ENCODE results near the gene EFCAB14.
A peak's percentile ranks its signal among the peaks of the same experiment; 100 is the strongest.
"Not testable (repeated sequence)": the region's sequence is repeated elsewhere in the genome, so short reads cannot be mapped to it uniquely, and the experiment has no call there.

Gene EFCAB14

DNA sequence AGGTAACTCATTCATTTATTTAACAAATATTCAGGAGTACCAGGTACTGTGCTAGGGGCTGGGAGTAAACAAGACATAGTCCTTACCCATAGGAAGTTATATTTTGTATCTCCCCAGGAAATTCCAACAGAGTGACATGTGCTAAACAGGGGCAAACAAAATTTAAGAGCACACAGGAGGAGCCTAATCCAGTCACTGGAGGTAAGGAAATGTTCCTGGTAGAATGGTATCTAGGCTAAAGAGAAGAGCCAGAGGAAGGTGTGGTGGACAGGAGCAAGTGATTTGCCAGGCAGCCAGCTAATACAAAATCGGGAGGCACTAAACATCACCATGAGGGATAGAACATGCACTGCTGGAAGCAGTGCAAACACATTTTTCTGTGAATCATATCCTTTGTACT is 36.9 kb downstream of the EFCAB14 start:
- no peak for DNase-seq

DNA sequence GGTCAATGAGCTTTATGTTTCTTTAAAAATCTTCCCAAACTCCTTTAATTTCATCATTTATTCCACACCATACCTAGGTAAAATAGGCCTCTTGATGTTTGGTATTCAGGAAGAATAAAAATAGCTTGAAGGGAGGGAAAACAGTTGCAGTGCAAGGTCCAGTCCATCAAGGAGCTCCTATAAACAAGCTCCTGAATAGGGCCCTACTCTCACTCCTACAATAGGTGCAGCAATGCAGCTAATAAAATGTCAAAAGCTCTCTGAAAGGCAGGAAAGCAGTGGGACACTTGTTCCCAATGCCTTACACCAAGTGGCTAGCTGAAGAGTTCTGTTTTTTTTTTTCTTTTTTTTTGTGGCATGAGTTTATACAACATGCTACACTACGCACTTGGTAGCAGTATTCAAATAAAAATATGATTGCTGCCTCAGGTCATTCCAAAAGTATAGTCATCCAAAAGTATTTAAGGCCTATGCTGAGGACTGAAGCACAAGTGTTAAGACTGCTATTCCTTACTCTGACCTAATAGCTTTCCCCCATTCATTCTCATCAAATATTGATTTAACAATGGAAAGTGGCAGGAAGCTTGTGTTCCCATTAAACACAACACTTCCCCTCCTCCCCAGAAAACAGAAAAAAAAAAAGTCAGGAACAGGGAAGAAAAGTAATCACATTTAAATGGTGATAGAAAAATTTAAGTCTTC is 37.4 kb downstream of the EFCAB14 start:
- no peak for DNase-seq

DNA sequence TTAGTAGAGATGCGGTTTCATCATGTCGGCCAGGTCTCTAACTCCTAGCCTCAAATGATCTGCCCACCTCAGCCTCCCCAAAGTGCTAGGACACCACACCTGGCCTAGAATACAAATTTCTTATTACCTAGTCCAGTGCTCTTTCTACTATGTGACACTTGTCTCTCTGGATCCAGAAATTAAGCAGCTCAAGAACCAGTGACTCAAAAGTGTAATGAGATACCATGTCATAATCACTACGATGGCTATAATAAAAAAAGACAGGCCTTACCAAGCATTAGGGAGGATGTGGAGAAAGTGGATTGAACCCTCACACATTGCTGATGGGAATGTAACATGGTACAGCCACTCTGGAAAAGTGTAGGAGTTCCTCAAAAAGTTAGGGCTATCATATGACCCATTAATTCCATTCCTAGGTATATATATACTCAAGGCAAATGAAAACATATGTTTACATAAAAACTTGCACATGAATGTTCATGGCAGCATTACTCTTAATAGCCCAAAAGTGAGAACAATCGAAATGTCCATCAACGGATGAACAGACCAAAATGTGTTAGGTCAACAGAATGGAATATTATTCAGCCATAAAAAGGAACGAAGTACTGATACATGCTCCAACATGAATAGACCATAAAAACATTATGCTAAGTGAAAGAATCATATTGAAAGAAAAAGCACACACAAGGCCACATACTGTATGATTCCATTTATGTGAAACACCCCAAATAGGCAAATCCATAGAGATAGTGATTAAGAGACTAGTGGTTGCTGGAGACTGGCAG is 38.9 kb downstream of the EFCAB14 start:
- DNase-seq, result no peak

DNA sequence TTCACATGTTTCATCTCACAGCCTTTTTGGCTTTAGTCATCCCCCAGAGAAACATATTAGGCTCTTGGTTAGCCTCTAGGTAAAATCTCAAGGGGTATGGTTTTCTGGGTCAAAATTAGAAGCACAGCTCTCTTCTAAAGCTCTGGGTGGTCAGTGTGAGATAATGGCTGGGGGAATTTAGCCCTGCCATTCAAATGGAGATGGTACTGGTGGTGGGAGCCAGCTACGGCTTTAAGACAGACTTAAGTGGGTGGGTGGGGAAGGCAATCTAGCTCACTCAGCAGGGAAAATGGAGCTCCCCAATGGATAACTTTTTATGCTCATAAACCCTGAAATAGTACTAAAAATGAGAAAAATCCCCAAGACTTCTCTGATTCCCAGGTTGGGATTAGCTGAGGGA is 41.6 kb downstream of the EFCAB14 start:
- DNase-seq, result no peak

DNA sequence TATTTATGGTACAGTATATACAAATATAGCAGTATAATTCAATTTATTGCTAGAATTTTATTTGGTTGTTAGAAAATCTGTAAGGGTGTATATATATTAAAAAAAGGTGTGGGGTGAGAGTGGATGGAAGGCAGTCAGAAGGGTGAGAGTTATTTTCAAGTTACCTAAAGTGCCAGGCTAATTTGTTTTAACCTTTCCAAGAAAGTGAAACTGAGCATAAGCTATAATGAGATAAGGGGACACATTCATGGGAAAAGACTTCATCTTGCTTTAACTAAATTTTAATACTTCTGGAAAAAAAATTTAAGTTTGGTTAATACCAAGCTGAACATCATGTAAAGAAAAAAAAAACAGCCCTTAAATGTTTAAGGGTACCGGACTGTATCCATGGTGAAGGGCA is 42.4 kb downstream of the EFCAB14 start:
- no peak for DNase-seq

DNA sequence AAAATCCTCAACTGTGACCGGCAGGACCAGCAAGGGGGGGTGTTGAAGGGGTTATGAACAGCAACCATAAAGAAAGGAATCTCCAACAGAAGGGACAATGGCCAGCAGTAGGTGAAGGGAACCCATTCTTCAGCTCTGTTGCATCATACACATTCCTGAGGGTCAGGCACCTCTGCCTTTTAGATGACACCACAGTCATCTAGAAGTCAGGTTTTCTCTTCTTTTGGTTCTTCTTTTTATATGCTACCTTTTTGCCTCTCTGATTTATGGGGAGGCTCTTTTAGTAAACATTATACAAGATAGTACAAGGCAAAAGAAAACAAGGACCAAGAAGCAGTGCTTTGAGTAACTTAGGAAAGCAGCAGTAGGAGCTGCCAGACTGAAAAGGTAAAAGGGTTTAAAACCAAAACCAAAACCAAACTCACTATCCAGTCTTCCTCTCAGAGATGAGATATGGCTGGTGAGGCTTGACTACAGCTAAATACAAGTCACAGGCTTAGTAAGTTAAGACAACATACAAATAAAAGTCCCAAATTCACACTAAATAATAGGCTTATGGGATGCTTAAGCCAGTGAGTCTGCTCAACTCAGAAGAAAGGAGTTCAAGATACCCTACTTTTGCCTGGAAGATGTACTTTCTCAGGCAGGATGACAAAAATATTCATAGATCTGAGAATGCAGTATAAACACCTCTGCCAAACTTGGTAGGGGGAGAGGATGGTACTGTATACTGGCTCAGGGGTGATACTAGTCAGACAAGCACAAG is 43.2 kb downstream of the EFCAB14 start:
- DNase-seq, result no peak

DNA sequence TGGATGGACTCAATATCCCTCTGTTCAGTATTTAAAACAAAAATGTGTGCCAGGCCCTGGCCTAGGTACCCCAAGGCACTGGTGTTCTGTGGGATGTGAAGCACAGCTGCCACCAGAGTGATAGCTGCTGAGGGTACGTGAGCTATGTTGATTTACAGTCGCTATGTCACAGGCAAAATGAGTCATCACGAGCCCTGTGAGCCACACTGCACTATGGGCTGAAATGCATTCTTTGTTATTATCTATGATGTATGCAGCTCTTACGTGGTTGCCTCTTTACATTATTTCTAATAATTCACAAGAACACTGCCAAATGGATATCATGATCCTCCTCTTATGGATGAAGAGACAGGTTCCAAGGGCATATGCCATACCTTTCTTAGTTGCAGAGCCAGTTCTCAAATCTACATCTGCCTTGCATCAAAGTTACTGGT is 45.1 kb downstream of the EFCAB14 start:
- DNase-seq, result no peak

DNA sequence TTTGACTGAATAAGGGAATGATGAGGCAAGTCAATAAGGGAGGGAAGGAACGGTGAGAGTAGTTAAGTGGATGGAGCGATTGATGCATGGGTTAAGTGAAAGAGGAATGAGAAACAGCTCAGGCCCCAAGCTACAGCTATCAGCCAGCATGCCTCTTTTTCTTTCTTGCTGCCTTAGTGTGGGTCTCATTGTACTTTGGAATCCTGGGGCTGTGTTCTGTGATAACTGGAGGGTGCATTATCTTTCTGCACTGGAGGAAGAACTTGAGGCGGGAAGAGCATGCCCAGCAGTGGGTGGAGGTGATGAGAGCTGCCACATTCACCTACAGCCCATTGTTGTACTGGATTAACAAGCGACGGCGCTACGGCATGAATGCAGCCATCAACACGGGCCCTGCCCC is 46.2 kb downstream of the EFCAB14 start:
- DNase-seq, result no peak

DNA sequence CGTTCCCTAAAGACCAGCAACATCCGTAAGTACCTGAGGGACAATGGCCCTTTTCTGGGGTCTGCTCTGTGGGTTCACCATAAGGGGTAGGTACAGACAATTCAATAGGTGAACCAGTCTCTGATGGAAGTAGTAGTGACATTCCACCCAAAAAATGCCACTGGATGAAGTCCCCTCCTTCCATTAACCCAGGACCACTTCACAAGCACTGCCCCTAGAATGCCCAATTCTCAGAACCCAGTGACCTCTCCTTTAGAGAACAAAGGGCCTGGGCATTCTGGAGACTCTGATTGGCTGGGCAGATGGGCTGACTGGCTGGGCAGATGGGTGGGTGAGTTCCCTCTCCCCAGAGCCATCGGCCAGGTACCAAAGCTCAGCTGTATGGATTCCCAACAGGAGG is 47.4 kb downstream of the EFCAB14 start, which contains the start of gene TEX38:
TEX38 (plus strand) TSS at position 301 of the 400 bp plus-strand sequence; CDS start at position 382, 81 bp downstream.
- DNase-seq, result no peak

DNA sequence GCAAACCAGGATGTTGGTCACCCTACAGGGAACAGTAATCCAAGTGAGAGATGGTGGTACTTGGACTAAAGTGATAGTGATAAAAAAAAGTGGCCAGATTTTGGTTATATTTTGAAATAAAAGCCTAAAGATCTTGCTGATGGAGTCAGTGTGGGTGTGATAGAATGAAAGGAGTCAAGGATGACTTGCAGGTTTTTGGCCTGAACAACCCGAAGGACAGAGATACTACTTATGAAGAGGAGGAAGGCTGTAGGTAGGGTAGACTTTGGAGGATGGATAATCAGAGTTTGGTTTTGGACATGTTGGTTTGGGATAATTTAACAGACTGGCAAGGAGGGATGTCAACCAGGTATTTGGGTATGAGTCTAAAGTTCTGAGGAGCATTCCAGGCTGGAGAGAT is 48.8 kb downstream of the EFCAB14 start:
- no peak for DNase-seq

DNA sequence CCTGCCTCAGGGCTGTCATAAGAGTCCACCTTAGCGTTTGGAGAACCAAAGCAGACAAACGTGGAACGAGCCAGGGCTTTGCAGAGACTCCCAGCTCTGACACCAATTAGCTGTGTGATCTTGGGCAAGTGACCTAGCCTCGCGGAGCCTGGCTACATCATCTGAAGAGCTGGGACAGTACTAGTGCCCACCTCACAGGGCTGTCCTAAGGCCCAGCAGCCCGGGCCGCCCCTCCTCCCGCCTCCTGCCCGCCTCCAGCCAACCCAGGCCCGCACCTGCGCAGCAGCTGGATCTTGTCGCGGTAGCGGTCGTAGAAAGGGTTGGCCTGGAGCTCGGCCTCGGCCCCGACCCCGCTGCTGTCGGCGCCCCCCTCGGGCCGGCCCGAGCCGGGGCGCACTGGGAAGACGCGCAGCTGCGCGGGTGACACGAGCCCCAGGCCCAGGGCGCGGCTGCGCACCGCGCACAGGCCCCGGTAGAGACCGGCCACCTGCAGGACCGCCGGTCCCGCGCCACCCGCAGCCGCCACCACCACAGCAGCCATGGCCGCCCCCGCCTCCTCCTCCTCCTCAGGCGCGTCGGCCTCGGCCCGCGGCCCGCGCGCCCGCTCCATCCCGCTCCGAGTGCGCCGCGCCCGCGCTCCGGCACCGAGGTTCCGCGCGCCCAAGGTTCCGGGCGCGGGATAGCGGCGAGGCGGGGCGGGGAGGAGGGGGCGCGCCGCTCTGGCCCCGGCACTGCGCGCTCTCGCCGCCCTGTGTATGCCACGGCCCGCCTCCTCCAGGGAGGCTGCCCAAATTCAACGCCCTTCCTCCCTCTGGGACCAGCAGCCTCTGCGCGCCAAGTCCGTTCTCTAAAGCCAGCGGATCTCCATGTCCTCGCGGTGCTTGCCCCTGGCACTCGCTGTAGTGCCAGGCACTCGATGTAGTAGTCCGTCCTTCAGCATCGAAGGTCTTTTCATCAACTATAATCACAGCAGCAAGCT is 50.8 kb downstream of the EFCAB14 start, which contains the start of gene ATPAF1:
ATPAF1 (minus strand) TSS at position 583 of the 979 bp plus-strand sequence; CDS start at position 541, 42 bp downstream.
- peak; percentile 66 for DNase-seq

DNA sequence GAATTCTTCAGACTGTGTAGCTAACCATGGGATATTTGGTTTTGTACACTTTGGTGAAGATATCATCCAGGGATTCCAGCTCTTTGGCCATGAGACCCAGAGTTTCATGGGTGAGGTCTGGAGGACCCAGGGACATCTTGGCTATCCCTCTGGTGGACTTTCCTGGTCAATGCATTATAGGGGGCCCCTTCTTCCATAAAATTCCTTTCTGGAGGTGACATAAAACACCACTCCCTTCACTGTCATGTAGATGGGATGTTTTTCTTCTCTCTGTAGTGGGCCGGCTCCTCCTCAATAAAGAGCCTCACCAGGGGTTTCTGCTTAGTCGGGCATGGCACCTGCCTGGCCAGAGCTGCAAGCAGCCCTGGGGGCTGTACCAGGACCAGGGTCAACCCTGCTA is 52.9 kb downstream of the EFCAB14 start:
- DNase-seq, result no peak

DNA sequence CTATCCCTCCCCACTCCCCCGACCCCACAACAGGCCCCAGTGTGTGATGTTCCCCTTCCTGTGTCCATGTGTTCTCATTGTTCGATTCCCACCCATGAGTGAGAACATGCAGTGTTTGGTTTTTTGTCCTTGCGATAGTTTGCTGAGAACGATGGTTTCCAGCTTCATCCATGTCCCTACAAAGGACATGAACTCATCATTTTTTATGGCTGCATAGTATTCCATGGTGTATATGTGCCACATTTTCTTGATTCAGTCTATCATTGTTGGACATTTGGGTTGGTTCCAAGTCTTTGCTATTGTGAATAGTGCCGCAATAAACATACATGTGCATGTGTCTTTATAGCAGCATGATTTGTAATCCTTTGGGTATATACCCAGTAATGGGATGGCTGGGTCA is 56.0 kb downstream of the EFCAB14 start:
- not testable (repeated sequence) for DNase-seq

DNA sequence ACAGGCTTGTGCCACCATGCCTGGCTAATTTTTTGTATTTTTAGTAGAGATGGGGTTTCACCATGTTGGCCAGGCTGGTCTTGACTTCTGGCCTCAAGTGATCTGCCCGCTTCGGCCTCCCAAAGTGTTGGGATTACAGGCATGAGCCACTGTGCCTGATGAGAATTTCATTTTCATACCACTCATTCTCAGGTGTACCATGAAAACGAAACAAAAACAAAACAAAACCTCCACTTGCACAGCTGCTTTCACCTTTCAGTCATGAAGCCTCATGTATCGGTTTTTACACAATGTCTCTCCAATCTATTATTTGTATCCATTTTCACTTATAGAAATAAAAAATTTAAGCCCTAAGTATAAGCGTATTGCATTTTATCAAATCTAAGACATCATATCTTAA is 58.8 kb downstream of the EFCAB14 start:
- not testable (repeated sequence) for DNase-seq

DNA sequence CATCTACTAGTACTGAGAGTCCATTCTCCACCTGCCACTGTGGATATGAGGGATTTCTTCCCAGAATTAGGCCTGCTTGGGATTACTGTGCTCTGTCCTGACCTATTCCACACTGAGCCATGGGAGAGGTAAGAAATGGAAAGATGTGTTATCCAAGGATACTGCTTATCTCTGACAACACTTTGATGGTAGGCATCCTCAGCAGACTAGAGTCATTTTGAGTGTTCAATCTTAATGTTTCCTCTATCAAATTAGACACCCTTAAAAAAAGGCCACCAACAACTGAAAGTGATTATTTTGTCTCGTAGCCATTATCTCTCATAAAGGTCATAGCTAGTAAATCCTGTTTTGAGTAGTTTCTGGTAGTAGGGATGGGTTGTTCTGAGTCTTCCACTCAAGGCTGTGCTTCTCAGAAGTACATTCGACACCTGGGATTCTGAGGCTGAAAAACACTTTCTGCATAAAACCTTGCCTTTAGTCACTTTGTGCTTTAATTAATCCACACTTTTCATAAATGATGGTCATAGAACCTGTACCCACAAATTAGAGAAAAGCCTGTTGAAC is 59.5 kb downstream of the EFCAB14 start:
- DNase-seq, result no peak

DNA sequence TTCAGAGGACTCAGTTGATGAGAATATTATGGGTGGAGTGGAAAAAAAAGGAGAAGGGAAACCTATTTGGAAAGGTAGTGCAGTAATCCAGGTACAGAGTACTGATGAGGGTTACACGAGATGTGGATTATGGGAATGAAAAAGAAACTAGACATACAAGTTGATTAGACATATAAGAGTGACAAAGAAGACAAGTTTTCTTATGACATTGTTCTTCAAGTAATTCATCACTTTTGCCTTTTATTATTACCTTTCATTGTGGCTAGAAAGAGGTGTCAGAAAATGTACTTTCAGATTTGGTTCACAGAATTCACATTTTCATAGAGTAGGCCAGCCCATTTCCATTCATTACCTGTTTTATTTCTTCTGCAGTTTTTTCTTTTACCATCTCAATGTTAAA is 61.1 kb downstream of the EFCAB14 start:
- no peak for DNase-seq

DNA sequence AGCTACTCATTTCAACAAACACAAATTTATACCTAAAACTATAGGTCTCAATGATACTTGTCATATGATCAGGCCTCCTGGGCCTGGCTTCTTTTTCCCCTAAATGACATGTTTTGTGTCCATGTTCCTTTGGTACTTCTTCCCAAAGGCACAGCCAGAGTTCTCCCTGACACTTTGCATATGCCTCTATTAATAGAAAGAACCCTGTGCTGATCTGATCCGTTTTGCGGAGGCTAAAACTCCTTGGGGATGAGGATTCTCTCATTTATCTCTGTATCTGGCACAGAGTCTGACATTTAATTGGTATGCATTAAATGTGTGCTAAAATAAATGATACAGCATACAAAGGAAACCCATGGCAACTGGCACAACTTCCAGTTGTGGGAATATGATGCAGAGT is 62.3 kb downstream of the EFCAB14 start:
- no peak for DNase-seq

DNA sequence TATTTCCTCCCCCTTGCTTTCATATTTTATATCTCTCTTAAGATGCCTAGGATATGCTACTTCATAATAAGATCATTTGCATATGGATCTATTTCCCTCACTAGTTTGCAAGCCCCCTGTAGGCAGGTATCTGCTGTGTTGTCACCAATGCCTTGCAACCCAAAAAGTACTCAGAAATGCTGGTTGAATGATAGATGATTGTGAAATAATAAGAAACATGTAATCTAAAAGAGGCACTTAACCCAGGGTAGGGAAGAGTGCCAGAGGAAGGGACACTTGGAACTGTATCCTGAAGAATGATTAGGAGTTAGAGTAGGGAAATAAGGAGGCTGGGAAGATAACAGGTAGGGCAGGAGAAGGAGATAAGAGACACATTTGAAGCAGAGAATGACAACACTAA is 63.1 kb downstream of the EFCAB14 start:
- DNase-seq, result no peak

DNA sequence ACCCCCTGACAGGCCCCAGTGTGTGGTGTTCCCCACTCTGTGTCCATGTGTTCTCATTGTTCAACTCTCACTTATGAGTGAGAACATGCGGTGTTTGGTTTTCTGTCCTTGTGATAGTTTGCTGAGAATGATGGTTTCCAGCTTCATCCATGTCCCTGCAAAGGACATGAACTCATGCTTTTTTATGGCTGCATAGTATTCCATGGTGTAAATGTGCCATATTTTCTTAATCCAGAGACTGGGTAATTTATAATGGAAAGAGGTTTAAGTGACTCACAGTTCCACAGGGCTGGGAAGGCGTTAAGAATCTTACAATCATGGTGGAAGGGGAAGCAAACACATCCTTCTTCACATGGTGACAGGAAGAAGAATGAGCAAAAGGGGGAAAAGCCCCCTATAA is 64.2 kb downstream of the EFCAB14 start:
- DNase-seq, result not testable (repeated sequence)

DNA sequence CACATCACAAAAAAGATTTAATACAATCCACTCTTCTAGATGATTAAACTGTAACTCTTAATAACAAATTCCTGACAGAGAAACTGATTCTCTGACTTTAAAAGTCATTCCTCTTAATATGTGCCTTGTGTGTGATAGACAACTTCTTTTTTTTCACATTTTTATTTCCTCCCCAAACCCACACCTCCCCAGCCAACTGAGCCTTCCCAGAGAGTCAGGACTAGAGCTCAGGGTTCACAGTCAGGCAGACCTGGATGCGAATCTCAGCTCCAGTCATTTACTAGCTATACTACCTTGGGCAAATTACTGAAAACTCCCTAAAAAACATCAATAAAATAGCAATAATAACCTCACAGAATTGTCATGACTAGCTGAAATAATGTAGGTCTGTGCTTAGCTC is 64.9 kb downstream of the EFCAB14 start:
- DNase-seq, result no peak

DNA sequence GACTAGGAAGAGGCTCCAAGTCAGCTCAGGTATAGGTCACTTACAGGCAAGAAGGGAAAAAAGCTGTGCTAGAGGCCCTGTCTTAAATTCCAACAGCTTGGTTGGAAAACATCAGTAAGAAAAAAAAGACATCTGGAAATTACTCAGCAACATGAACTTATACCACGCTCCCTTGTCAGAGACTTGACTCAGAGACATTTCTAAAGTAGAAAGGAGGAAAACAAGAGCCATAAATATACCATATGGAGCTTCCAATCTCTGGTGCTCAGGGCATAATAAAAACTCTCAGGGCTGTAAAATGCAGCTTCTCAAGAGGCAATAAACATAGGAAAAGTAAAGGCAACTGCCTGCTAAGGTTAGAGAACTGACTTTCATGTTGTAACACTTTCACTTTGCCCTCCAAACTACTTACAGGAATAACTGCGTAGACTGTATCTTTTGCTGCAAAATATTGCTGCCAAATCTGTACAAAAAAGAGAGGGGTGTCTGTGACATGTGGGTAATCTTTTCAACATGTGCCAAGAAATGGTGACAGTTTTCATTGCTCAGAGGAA is 65.4 kb downstream of the EFCAB14 start:
- no peak for DNase-seq

Measured in CD4-positive, alpha-beta T cell treated with Interleukin-15 for 1 hour (primary cell).